SW480 (cell line): Measurements from ENCODE around the gene GTF2H4.
"Not testable (repeated sequence)": the region's sequence is repeated elsewhere in the genome, so short reads cannot be mapped to it uniquely, and the experiment has no call there.

Experiments used
- DNase-seq: peaks from one replicate; pipeline ENCODE4 v3.0.0-alpha.2; 2016; ENCODE audit warnings: low spot score

Gene GTF2H4

DNA sequence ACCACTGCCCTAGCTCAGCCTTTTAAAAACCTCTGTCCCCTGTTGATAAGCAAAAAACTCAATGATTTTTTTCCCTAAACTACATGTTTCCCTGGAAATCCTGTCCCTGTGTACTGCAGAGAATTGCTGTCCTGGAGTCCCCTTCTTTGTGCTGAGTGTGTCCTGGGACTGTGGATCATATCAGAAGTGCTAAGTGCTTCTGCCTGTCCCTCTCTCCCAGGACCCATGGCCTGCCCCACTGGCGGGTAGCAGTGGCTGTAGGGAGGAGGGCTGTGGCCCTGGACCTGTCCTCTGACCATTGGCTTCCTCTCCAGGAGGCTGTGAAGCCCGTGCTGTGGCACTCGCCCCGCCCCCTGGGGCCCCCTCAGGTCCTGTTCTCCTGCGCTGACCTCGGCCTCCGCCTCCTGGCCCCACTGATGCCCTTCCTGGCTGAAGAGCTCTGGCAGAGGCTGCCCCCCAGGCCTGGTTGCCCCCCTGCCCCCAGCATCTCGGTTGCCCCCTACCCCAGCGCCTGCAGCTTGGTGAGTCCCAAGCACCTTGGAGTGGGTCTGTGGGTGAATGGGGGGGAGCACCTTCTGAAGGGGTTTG is 16.1 kb downstream of the GTF2H4 start:
- DNase-seq: not testable (repeated sequence)

DNA sequence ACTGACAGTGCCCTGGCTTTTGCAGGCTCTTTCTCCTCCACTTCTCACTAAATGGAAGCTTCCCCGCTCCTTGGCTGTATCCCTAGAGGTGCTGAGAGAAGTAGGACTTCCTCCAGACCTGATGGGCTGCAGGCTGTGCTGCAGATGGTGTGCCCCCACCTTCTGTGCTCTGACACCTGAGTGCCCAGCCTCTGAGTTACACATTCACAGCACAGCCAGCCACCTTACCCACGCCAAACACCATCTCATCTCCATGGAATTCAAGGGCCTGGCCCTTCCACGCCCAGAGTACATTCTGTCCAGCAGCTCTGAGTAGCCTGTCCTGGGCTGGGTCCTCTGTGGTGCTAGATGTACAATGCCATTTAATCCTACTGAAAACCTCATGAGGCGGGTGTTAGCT is 18.6 kb downstream of the GTF2H4 start:
- no peak for DNase-seq

DNA sequence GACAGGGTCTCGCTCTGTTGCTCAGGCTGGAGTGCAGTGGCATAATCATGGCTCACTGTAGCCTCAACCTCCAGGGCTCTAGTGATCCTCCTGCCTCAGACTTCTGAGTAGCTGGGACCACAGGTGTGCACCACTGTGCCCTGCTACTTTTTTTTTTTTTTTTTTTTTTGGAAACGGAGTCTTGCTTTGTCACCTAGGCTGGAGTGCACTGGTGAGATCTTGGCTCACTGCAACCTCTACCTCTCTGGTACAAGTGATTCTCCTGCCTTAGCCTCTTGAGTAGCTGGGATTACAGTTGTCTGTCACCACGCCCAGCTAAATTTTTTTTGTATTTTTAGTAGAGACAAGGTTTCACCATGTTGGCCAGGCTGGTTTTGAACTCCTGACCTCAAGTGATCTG is 19.1 kb downstream of the GTF2H4 start:
- DNase-seq: not testable (repeated sequence)

DNA sequence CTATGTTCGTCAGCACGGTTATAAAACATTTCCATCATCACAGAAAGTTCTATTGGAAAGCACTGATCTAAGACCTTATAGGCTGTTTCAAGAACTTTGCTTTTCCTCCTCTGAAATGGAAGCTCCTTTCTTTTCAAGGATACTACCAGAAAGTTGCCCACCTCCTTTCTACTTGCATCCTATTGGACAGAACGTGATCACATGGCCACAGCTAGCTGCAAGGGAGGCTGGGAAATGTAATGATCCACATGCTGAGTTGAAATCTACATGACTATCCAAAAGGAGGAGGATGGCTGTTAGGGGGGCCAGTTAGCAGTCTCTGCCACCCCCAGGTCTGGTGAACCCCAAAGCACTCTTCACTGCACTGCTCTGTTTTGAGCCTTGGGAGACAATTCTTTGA is 20.7 kb downstream of the GTF2H4 start:
- no peak for DNase-seq

DNA sequence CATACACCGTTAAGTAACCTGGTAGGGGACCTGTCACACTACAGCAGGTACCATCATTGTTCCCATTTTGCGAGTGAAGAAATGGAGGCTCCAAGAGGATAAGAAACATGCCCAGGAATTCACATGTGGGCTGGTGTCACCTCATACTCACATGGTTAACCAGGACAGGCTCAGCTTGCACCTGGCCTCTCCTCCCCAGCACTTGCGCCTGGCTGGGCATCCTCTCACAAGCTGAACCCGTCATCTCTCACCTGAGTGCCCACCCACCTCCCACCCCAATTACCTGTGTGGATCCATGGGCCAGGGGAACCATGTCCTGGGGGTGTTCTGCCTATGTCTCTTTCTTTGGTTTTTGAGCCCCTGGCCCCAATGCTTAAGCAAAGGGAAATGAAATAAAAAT is 22.5 kb downstream of the GTF2H4 start:
- no peak for DNase-seq

DNA sequence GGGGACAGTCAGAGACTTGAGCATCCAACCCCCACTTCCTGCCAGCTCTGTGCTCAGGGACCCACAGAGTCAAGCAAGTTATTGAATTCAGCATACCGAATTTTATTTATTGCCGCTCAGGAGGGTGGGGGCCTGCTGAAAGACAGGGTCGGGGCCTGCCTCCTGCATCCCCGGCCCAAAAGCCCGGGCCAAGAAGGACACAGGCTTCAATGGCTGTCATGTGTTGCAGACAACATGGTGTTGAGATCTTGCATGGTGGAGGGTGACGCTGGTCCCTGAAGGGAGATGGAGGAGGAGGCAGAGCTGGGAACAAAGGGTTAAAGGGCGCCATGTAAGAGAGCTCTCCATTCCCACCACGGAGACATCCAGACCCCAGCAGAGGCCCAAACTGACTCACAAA is 23.3 kb downstream of the GTF2H4 start:
- no peak for DNase-seq

DNA sequence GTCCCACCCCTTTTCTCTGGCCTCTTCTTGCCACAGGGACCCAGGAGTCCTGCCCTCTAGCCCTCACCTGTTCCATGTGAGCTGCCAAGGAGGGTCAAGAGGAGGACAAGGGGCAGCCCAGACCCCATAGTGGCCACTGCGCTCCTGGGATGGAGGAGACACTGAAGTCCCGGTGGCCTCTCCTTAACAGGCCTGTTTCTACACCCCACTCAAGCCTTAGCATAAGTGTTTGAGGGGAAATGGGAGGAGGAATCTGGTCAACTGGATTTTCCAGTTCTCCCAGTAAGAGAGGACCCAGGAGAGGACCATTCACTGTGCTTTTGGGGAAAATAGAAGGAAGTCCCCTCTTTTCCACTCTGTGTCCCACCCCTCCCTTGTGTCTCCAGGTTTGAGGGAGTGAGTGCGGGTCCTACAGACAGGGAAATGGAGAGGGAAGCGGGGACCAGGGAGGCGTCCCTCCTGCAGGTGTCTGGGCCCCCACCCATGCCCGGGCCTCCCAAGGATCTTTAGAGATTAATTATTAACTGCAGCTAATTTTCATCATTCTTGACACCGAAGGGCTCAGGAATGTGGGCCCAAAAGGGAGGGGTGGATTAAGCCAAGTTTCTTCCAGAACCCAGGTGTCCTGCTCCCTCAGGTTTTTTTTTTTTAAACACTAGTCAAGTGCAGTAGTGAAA is 24.1 kb downstream of the GTF2H4 start, which contains the start of gene SFTA2:
SFTA2 (minus strand) TSS at position 202 of the 677 bp plus-strand sequence; CDS start at position 128, 74 bp downstream.
- no peak for DNase-seq

DNA sequence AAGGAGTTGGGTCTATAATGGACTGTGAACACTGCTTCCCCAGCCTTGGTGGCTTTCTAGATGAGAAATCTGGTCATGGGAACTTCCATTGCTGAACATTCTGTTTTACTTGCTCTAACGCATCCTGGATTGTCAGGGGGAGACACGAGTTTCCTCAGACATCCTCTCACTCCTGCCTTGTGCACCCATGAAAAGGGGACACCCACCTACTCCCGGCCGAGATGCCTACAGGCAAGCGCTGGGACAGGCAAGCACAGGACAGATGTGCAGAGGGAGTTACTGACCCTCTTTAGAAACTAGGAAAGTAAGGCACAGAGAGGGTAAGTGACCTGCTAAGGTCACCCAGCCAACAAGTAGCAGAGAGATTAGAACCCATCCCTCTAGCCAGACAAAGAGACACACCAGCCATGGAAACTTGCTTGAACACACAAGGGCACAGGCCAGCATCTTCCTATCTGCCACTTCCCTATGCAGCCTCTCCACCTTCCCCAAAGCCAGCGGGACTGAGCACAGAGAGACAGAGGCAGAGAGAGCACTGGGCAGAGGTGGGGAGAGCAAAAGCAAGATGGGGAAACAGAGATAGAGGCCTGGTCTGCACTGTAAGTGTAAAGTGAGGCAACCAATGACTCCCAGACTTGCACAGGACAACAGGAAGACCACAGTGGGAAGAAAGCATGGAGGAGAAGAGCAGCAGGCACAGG is 24.8 kb downstream of the GTF2H4 start:
- DNase-seq: no peak

DNA sequence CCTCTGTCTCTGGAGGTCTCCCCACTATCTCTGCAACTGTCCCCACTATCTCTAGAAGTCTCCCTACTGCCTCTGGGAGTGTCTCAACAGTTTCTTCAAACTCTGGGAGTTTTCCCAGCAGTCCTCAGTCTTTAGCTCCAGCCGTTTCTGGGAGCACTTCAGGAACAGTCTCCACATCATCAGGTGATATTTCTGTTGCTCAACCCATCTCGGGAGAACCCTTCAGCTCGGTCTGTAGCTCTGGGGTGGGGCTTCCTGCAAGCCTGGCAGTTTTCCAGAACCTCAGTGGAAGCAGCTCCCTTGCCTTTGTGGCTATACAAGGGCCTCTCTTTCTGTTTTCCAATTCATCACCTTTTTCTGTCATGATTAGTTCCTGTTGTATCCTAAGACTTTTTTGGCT is 27.0 kb downstream of the GTF2H4 start:
- peak; percentile 20 for DNase-seq

DNA sequence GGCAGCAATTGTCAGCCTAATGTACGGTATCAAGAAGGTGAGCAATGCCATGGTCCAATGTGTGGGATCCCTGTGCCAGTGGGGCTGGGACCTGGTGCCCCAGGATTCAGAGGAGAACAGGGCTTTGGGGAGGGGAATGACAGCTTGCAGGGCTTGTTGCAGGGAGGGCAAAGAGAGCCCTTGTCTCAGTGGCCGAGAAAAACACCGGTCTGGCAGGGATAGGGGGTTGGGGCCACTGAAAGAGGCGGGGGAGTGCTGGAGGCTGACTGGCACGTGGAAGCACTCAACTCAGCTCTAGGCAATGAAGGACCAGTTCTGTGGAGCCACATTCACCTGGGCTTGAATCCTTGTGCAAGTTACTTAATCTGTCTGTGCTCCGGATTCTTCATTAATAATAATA is 29.3 kb downstream of the GTF2H4 start:
- DNase-seq: no peak

DNA sequence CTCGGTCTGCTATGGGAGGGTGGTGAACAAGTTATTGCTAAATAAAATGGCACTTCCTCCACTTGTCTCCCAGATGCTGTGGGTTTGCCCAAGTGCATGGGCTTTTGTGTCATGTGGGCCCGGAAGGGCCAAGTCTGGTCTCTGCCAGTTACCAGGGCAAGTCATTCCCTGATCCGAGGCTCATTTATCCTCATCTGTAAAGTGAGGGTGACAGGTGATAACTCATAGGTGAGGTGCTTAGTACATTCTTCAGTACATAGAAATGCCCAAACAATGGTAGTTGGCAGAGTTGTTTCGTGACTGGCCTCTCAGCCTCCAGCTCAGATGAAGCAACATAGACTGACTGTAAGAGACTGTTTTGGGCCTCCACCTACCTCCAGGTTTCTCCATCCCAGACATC is 30.7 kb downstream of the GTF2H4 start:
- DNase-seq: no peak

DNA sequence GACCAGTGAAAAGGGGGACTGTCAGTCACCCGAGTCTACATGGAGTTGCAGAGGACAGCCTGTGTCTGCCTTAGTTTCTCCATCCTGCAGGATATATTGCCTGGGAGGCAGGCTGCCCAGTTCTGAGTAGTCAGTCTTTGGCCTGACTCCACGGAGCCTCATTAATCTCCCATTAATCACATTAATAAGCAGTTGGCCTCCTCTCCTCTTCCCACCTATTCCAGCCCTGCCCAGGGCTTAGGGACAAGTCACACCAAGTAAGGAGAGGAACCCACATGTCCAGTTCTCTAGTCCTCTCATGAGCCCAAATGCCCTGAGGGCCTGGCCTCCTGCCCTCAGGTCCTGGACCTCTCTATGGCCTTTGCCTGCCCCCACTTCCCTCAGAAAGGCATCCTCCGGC is 31.5 kb downstream of the GTF2H4 start:
- DNase-seq: no peak

DNA sequence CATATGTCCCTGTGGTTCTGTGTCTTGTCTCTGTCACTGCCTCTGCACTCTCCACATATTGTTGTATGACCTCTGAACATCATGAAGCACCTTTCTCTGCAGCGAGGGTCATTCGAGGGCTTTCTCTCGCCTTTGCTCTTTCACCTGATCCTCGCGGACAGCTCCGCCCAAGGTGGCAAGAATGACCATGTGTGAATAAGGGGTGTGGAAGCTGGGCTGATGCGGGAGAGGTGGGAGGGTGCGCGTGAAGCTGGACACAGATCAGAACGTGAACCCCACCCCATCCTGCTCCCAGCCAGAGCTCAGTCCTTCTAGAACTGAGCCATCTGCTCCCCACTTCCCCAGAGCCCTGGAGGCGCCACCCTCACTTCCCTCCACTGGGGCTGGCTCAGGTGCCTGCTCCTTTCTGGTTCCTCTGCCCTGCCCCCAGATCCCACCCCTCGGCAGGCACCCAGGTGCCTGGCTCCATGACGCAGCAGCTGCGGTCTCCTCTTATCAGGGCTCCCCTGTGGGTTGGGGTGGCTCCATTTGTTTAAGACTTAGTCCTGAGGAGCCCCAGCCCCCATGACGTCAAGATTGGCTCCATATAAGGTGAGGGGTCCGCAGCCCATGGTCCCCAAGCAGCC is 32.5 kb downstream of the GTF2H4 start, which contains the start of gene MUCL3:
MUCL3 (plus strand) TSS at position 613 of the 626 bp plus-strand sequence. CDS start 27 bp downstream, outside the sequence.
- no peak for DNase-seq

DNA sequence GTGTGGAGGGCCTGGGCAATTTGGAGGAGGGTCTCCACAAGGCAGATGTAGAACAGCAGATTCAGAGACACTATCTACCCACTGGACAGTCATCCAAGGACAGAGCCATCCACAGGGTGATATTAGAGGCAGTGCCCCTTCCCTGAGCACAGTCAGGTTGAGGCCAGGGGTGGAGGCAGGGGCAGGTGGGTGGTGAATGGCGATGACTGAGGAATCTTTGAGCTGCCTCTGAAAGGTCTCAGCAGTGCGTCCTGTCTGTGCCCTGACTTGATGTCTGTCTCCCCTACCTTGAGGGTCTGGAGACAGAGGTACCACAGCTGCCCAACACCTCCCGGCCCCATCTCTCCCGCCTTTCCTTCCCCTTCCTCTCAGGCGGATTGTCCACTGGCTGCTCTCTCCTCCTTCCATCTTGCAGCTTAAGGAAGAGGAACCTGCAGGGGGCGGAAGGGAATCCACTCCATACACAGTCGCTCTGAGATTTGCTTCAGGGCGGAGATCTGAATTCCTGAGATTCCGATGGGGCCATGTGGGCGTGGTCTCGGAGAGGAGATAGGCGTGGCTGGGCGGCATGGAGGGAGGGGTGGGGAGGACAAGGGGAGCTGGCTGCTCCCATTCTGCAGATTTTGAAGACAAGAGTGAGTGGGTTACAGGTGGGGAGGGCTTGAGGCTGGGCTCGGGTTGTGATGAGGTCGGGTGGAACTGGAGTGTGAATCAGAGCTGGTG is 34.5 kb downstream of the GTF2H4 start:
- peak; percentile 78 for DNase-seq

DNA sequence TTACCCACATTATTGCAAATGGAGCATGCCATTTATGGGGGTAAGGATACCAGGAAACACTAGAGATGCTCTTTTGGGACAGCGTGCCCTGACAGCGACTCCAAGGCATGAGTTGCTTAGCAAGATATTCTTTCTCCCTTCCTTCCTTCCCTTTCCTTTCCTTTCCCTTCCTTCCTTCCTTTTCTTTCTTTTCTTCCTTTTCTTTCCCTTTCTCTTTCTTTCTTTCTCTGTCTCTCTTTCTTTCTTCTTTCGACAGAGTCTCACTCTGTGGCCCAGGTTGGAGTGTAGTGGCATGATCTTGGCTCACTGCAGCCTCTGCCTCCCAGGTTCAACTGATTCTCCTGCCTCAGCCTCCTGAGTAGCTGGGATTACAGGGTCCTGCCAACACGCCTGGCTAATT is 36.0 kb downstream of the GTF2H4 start:
- no peak for DNase-seq

DNA sequence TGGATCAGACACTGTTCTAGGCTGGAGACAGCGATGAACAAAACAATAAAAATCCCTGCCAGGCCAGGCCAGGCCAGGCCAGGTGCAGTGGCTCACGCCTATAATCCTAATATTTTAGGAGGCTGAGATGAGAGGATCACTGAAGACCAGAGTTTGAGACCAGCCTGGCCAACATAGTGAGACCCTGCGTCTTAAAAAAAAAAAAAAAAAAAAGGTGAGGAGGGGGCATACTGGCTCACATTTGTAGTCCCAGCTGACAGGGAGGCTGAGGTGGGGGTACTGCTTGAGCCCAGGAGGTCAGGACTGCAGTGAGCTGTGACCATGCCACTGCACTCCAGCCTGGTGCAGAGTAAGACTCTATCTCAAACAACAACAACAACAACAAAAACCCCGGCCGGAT is 37.3 kb downstream of the GTF2H4 start:
- no peak for DNase-seq

DNA sequence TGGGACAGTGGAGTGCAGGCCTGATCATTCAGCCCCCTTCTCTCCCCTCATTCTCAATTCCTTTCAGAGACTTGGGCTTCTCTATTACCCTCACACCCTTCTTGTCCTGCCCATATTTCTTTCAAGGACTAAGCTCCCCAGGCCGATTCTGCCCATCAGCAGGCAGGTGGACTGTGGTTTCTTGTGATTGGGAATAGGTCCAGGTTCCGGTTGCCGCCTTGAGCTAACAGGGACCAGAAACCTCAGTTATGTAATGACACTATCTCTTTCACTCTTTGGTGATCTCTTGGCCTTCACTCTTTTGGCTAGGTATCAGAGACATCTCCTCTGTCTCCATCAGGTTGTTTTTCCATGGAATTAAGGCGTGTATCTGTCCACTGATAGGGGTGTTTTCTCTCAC is 39.2 kb downstream of the GTF2H4 start:
- DNase-seq: no peak

DNA sequence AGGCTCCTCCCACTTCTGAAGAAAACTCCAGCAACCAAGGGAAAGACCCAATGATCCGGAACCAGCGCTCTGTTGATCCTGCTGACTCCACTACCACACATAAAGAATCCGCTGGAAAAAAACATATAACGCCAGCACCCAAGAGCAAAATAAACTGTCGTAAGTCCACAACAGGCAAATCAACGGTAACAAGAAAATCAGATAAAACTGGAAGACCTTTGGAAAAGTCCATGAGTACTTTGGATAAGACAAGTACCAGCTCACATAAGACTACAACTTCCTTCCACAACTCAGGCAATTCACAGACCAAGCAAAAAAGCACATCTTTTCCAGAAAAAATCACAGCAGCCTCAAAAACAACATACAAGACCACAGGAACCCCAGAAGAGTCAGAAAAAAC is 40.8 kb downstream of the GTF2H4 start:
- no peak for DNase-seq

DNA sequence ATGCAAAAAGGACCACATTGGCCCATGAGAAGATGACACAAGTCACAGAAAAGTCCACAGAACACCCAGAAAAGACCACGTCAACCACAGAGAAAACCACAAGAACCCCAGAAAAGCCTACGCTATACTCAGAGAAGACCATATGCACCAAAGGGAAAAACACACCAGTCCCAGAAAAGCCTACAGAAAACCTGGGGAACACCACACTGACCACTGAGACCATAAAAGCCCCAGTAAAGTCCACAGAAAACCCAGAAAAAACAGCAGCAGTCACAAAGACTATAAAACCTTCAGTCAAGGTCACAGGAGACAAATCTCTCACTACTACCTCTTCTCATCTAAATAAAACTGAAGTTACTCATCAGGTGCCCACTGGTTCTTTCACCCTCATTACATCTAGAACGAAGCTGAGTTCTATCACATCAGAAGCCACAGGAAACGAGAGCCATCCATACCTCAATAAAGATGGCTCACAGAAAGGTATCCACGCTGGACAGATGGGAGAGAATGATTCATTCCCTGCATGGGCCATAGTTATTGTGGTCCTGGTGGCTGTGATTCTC is 44.0 kb downstream of the GTF2H4 start:
- no peak for DNase-seq

DNA sequence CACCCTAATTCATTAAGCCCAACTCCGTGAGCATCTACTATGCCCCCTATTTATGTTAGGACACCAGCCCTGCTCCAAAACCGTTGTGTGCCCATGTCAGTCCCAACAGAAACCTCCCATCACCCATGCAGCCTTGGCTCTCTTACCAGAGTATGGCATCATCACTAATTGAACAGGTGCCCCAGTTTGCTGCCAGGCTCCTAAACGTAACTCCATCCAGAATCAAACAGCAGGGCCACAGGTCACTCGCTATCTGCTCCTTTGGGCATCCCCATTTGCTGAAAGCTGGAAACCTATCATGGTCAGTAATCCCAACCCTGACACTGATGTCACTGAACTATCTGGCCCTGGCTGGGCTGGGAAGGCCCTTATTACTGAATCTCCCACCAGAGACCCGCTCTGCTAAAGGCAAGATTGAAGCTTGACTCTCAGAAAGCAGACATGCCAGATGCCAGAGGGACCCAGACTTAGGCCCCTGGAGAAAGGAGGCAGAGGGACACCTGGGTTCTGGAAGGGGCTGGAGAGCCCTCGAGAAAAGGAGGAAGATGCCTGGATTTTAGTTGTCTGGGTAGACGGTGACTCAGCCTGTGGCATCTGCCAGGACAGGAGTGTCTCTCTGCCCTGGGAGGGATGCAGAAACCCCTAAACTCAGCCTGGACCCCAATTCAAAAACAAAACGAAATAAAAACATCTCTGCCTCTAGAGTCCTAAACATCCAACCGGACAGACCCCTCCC is 46.8 kb downstream of the GTF2H4 start:
- peak; percentile 20 for DNase-seq
